Measurements from ENCODE around the gene PTPN7.

- TF ChIP-seq CTCF (IDR thresholded peaks at IDR 0.05), result no peak
- TF ChIP-seq POLR2A (IDR thresholded peaks at IDR 0.05), result no peak
These were observed 42.2 kb upstream of the PTPN7 start for GRCh38 chr1:202202500-202203168.

All from uterus (tissue), 2 donors.